ENCODE data around the gene RAB11FIP3.

Gene RAB11FIP3

DNA sequence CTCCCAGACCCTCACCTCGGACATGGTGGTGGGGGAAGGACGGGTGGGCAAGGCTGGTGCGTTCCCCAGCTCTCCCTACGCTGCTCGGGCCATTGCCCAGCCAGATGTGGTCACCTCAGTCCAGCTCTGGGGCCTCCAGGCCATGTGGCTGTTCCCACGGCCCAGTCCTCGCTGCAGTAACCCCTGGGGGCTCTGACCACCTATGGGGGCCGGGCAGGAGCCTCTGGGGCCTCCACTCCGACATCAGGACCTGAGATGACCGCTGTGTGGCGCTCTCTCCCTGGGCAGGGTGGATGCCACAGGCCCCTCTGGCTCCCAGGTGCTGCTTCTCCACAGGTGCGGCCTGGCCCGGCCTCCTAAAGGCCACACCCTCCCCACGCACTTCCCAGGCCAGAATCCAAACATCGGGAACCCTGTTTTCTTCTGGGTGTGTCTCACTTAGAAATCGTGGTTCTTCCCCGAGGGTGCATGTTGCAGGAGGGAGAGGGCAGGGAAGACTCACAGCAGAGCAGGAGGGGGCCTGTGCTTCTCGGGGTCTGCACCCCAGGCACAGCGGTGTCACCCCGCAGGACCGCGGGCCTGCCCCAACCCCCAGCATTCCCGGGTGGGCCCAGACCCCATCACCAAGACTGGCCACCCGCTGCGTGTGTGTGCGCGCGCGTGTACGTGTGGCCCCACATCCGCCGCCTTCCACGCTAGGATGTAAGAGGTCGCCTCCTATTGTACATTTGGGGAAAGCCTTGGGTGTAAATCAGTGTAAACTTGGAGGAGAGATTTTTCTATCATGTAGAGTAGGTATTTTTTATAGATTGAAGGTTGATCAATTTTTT lies 96.1 kb downstream of the RAB11FIP3 start:
- DNase-seq, result no peak

DNA sequence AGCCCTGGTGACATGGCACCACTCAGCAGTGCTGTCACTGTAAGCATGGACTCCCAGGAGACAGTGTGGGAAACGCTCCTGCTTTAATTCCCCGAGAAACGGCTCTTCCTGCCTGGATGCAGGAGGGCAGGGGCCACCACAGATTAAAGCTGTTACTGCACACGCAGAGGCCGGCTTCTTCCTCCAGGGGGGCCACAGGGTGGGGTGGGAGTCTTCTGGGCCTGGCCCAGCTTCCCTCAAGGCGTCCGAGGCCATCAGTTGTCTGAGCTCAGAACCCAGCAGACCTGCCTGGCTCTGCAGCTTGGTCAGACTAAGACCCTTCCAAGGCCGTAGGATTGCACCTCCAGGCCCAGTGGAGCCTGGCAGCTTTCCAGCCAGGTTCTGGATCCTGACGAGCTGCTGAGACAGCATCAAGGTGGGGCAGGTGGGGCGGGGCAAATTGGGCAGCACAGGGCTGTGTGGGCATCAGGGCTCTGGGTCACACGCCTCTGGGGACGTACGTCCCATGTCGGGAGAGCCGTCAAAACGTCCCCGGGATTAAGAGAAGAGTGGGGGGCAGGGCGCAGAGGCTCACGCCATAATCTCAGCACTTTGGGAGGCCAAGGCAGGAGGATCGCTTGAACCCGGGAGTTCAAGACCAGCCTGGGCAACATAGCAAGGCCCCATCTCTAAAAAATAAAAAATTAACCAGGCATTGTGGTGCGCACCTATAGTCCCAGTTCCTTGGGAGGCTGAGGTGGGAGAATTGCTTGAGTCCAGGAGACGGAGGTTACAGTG lies 97.1 kb downstream of the RAB11FIP3 start:
- DNase-seq, result no peak

DNA sequence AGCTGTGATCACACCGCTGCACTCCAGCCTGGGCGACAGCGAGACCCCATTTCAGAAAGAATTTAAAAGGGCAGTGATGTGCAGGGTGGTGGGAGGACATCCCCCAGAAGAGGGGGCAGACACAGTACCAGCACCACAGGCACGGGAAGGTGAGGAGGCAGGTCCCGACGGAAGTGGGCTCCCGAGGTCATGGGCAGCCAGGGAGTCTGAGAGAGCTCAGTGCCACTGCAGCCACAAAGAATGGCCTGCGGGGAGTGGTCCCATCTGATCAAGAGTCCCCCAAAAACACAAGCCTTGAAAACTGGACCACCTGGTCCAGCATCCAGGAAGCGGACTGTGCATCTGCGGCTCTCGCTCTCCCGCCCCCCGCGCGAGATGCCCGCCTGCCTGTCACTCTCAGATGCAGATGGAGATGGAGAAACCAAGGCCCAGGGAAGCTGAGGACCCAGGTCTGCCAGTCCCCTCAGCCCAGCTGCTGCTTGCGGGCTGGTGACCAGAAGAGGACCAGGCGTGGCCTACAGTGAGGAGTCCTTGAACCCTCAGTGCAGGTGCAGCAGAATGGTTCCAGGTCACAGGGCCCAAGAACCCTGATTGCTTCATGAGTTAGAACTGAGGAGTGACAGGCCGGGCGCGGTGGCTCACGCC lies 97.8 kb downstream of the RAB11FIP3 start:
- no peak for DNase-seq

DNA sequence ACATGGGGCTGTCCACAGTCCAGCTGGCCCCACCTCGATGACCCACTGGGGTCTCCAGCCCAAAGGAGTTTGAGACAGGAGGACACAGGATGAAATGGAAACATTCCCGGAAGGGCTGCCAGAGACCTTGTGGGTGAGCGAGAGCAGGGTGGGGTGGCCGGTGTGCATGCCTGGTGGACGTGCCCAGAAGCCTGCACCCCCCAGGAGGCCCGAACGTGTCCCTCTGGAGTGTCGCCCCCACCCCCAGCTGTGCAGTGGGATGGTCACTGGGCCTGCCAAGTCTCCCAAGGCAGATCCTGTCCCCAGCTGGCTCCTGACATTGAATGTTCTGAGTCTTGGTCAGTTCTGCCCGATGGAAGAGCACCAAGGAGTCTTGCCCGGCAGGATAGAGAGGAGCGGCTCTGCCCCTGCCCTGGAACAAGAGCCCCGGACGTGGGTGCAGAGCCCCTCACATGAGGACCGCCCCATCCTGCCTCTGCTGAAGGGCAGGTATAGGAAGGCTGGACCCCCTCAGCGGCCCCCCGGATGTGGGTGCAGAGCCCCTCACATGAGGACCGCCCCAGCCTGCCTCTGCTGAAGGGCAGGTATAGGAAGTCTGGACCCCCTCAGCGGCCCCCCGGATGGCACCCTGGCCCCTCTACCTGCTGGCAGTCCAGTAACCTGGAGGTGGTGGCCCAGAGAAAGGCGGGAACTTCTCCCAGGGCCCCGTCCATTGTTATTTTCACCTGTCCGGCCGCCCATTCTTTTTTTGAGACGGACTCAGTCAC lies 99.0 kb downstream of the RAB11FIP3 start:
- no peak for DNase-seq

DNA sequence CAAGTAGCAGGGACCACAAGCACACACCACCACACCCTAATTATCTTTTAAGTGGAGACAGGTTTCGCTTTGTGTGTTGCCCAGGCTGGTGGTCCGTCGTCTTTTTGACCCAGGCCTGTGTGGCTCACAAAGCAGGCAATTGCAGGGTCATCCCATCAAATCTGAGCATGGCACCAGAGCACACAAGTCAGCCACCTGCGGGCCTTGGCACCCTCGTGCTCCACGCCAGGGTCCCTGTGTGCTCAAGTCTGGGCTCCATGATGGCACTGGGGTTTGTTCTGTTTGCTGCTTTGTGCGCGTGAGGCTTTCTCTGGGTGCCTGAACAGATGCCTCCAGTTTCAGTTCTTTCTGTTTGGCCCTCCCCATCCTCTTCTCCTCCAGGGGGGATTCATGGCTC lies 99.7 kb downstream of the RAB11FIP3 start:
- DNase-seq, result no peak

DNA sequence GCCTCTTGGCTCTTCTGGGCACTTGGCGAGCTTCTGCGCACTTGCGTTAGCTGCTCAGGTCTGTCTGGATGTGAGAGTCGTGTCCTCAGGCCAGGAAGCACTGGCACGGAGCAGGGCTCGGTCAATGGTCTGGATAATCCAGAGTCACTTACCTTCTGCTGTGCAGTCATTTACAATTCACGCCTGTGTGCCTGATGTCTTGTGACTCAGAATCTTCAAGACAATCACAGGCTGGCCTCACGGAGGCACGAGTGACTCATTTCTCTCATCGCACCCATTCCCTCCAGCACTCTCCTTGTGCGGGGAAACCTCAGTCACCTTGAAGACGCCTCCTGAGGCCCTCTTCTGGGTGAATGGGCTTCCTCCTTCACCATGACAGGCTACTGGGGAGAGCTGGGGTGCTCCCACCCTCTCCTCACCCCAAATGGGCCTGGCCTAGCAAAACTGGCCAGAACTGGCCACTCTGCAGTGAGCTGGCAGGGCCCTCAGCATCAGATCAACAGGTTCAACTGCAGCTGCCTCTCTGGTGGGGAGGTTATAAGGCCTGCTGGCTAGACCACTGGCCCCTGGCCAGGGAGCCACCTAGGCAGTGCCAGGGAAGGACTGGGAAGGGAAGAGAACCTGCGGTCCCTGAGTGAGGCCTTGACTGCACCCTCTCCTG lies 100.2 kb downstream of the RAB11FIP3 start:
- no peak for DNase-seq

DNA sequence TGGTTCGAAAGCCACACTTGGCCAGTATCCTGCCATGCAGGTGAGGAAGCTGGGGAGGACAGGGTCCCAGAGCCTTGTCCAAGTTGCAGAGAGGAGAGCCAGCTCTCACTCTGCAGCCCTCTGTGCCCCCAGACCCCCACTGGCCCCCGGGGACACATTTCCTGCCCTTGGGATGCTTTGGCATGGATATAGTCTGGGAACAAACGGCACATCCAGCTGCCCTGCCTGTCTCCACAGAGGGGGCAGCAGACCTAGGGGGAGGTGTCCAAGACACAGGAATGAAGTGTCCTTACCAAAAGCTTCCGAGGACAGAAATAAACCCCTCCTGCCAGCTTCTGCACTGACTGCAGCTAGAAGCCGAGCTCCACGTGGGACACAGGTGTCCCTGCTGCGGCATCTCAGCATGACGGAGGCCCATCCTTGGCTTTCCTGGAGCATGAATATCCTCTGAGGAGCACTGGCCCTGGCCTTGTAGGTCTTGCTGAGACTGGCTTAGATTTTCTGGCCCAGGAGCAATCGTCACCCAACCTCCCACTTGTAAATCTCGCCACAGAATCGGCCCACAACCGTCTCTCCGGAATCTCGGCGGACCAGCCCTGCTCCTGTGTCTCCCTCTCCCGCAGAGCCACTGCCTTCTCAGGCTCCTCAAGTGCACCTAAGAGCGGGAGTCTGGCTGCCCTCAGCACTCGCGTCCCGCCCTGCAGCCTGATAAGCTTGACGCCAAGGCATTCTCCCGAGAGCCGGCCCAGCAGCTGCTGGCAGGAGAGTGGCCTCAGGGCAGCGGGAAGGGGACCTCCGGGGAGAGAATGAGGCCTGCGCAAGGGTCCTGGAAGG lies 100.9 kb downstream of the RAB11FIP3 start:
- no peak for DNase-seq

DNA sequence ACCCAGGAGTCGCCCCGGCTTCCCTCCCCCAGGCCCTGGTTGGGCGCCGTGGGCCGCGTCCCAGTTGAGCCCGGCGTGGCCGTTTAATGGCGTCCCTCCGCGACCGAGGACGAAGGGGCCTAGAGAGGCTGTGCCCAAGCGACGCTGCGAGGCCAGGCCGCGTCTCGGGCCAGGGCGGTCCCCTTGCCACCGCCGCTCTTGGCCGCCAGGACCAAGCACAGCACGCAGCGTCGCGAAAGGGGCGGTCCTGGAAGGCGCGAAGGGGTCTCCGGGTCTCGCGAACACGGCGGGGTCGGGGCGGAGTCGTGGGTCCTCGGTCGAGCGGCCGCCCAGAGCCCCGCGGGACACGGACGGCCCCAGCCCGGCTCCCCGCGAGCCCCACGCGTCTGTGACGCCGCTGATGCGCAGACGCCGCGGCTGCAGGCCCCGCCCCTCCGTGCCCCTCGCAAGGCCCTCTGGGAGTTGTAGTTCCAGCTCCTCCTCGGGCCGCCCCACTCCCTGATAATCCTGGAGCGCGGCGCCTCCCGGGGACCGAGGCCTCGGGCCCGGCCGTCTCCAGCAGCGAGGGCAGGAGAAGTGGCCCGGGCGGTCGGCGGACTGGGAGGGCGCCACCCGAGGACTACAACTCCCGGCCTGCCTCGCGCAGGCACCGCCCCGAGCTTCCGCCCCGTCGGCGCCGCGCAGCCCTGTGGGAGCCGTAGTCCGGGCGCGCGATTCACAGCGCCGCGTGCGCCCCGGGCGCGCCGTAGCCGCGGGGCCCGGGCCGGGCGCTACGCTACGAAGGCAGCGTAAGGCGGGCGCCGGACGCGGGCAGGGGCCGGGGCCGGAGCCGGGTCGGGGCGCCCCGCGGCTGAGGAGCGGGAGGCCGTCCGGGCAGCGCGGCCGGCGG lies 101.8 kb downstream of the RAB11FIP3 start, which contains the start of gene CAPN15:
Gene CAPN15 (plus strand): TSS at position 698 of the 889 bp plus-strand sequence. CDS start 19,127 bp downstream, outside the sequence.
- peak; percentile 85 for DNase-seq

DNA sequence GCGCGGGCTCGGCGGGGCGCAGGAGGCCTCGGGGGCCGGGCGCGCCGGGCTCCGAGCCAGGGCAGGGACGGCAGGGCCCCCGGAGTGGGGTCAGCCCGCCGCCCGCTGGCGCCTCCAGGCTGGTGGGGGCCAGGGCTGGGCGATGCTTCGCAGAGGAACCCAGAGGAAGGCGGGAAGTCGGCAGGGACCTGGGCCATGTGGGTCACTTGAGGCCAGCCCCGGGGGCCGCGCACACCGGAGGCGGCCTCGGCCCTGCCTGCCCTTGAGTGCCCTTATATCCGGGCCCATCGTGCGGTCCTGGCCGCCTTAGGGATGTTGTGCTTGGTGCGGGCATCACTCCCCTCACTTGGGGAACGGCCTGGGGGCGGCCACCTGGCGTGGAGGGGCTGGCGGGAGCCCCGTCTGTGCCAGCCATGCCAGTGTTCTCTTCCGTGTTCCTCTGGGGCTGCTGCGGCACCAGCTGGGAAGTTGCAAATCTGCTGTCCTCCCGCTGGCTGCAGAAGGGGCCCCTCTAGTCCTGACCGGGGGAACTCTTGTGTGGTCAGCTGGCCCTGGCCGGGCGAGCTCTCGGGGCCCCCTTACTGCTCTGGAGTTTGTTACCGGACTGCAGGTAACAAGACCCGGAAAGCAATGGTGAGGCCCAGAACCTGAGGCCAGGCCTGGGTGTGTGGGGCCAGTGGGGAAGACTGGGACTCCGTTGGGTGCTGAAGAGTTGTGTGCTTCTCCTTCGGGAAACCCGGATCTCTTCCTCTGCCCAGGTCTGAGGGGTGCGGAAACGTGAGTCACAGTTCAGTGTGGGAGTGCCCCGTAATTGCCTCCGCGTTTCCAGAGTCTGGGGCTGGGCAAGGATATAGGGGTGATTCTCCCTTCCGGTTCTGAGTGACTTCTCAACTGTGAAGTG lies 102.9 kb downstream of the RAB11FIP3 start:
- no peak for DNase-seq

DNA sequence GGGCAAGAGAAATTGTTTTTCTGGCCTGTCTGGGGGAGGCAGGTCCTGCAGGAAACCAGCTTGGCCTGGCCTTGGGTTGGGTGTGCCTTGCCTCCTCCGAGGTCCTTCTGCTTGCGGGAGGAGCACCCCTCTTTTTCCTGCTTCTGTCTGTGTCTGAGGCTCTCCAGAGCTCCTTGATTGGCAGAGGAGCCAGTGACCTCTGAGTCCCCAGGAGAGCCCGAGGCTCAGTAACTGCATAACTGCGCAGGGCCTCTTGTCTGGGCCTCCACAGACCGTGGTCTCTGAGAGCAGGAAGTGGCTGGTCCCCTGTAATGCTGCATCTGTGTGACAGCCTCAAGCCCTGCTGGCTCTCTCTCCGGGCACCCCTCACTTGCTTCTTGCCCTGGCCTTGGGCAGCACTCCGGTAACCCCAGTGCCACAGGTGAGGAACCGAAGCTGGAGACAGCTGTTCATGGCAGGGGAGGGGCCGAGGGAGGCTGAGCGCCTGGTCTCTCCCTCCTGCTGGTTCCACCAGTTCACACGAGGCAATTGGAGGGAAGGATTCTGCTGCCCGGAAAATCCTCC lies 103.6 kb downstream of the RAB11FIP3 start:
- no peak for DNase-seq

DNA sequence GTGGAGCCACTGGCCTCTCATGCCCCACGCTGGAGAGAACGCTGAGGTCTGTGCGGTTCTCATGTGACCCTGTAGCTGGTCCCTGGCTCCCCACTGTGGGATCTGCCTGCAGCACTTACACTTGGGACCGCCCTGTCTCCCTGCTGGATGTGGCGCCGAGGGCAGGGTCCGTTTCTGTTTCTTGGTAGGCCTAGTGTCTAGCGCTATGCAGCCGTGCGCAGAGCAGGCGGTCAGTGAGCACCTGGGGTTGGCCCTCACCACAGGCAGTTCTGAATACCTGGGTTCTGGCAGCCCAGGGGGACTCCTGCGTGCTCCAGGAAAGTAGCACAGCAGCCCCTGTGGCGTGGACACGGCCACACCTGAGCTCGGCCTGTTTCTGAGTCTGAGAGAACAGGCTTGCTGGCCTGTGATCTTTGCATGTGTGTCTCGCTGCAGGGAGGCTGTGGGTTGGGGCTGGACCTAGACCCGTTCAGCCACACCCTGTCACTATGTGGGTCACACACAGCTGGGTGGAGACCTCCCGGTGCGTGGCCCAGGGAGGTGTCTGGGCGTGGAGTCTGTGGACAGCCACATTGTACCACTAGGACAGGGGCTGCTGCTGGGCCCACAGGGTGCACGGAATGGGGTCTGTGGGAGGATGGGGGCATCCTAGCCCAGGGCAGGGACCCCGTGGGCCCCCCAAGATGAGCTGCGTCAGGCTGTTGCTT lies 104.8 kb downstream of the RAB11FIP3 start:
- no peak for DNase-seq

DNA sequence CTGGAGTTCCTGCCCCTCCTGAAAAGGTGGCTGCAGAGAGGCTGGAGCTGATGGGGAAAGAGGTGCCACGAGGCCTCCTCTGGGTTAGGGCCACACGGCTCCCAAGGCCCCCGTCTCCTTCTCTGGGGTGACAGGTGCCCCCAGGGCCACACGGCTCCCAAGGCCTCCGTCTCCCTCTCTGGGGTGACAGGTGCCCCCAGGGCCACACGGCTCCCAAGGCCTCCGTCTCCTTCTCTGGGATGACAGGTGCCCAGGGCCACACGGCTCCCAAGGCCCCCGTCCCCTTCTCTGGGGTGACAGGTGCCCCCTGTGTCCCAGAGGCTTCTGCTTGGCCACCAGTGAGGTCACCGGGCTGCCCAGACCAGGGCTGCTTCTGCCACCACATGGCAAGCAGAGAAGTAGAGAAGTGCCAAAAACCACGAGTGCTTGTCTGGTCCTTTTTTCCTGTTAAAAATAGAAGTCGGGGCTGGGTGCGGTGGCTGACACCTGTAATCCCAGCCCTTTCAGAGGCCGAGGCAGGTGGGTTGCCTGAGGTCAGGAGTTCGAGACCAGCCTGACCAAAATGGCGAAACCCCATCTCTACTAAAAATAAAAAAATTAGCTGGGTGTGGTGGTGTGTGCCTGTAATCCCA lies 106.2 kb downstream of the RAB11FIP3 start:
- no peak for DNase-seq

DNA sequence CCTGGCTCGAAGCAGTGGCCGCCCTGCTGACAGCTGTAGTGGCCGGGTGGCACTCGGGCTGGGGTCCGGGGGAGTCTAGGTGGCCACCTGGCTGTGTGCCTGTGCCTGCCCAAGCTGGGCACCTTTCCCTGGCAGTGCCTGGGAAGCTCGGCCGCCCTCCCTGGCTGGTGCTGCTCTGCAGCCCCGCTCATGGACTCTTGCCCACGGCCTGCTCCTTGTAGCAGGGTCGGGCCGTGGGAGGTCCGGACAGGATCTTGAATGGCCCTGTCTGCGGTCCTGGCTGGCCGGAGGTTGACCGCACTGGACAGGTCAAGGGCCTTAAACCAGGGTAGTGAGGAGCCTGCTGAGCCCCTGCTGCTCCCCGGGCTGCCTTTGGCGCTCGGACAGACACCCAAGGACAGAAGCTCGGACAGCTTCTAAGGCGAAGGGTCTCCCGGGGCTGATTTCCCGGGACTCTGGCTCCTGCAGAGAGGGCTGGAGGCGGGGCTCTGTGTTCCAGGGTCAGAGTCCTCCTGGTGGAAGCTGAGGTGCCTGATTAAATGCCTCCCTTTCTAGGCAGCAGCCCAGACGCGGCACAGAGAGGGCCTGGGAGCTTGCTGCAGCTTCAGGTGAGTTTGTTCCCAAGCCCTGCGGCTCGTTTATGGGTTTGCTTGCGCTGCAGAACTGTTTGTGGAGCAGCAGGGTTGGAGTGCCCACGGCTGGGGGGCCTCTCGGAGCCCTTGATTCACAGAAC lies 108.1 kb downstream of the RAB11FIP3 start:
- no peak for DNase-seq

DNA sequence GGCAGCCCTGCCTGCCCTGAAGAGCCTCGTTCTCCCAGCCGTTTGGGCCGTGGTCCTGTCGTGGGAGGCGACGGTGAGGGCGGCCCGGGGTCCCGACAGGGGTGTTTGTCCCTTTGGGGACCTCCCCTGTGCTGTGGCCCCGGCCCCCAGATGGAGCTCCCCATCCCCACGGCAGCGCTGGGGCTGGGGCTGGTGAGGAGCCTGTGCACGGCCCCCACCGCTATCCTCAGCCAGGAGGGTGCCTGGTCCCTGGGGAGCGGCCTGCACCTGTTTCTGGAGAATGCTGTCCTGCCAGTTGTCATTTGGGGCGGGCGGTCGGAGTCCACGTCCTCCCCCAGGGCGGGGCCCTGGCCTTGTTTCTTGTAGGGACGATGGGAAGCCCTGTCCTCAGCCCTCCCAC lies 108.7 kb downstream of the RAB11FIP3 start:
- no peak for DNase-seq

DNA sequence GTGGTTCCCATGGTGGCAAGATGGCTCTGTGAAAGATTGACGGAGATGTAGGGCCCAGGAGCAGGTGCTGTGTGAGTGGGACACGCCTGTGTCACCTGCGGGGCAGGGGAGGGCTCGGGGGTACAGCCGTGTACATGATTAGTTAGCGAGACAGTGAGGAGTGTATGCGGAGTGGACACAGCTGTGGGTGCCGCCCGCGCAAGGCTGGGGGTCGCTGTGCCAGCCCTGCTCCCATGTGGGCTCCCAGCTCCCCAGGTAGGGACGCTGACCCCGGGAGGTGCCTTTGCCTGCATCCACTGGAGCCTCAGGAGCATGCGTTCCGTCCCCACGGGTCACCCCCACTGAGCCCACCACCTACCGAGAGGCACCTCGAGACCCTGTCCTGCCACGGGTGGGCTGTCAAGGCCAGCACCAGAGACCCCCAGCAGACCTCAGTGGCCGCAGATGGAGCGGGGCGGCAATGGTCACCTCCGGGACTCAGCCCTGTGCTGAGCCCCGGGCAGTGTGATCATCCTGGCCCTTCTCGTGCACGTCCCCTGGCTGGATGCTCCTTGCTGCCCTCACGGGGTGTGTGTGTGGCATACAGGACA lies 109.5 kb downstream of the RAB11FIP3 start:
- no peak for DNase-seq
